Measurements from ENCODE around the gene GPD1L.
"Not testable (repeated sequence)": the region's sequence is repeated elsewhere in the genome, so short reads cannot be mapped to it uniquely, and the experiment has no call there.

The GPD1L gene
- long read RNA-seq, donor 1, full-length matches to known transcripts: 5 of 5 reads
- long read RNA-seq, donor 1, partial matches to known transcripts: 0 of 5 reads
- long read RNA-seq, donor 1, other reads (novel, unspliced or antisense): 0 of 5 reads
- long read RNA-seq, donor 2, full-length matches to known transcripts: 2 of 2 reads
- long read RNA-seq, donor 2, partial matches to known transcripts: 0 of 2 reads
- long read RNA-seq, donor 2, other reads (novel, unspliced or antisense): 0 of 2 reads
- long read RNA-seq, donor 3, full-length matches to known transcripts: 2 of 2 reads
- long read RNA-seq, donor 3, partial matches to known transcripts: 0 of 2 reads
- long read RNA-seq, donor 3, other reads (novel, unspliced or antisense): 0 of 2 reads
- long read RNA-seq, donor 4, full-length matches to known transcripts: 7 of 7 reads
- long read RNA-seq, donor 4, partial matches to known transcripts: 0 of 7 reads
- long read RNA-seq, donor 4, other reads (novel, unspliced or antisense): 0 of 7 reads
- long read RNA-seq, donor 5, full-length matches to known transcripts: 5 of 5 reads
- long read RNA-seq, donor 5, partial matches to known transcripts: 0 of 5 reads
- long read RNA-seq, donor 5, other reads (novel, unspliced or antisense): 0 of 5 reads
- long read RNA-seq, donor 6, full-length matches to known transcripts: 6 of 6 reads
- long read RNA-seq, donor 6, partial matches to known transcripts: 0 of 6 reads
- long read RNA-seq, donor 6, other reads (novel, unspliced or antisense): 0 of 6 reads
- long read RNA-seq, donor 7, full-length matches to known transcripts: 5 of 5 reads
- long read RNA-seq, donor 7, partial matches to known transcripts: 0 of 5 reads
- long read RNA-seq, donor 7, other reads (novel, unspliced or antisense): 0 of 5 reads
- long read RNA-seq, donor 8, full-length matches to known transcripts: 7 of 7 reads
- long read RNA-seq, donor 8, partial matches to known transcripts: 0 of 7 reads
- long read RNA-seq, donor 8, other reads (novel, unspliced or antisense): 0 of 7 reads

- peak; percentile 95 for DNase-seq
Observed at GRCh38 chr3:32106132-32106928, at the start of gene GPD1L. Gene GPD1L, plus strand, starts transcription at chr3:32106620. Its CDS starts 92 bp downstream, at chr3:32106712.

- DNase-seq: not testable (repeated sequence)
Observed at GRCh38 chr3:32058465-32058864, 48.0 kb upstream of the GPD1L start.

- DNase-seq: no peak
Observed at GRCh38 chr3:32062950-32063582, 43.4 kb upstream of the GPD1L start.

- DNase-seq: no peak
Observed at GRCh38 chr3:32066686-32067085, 39.7 kb upstream of the GPD1L start.

GRCh38 chr3:32074194-32074593 is 32.2 kb upstream of the GPD1L start:
- DNase-seq: not testable (repeated sequence)

- no peak for DNase-seq
Observed at GRCh38 chr3:32076566-32076965, 29.9 kb upstream of the GPD1L start.

GRCh38 chr3:32077260-32078084 is 28.9 kb upstream of the GPD1L start:
- peak; percentile 56 for DNase-seq

- DNase-seq: no peak
Observed at GRCh38 chr3:32078085-32078634, 28.3 kb upstream of the GPD1L start.

GRCh38 chr3:32078864-32079263 is 27.6 kb upstream of the GPD1L start:
- no peak for DNase-seq

- no peak for DNase-seq
Observed at GRCh38 chr3:32082721-32083120, 23.7 kb upstream of the GPD1L start.

- DNase-seq: no peak
Observed at GRCh38 chr3:32083702-32084270, 22.6 kb upstream of the GPD1L start.

GRCh38 chr3:32084870-32085269 is 21.6 kb upstream of the GPD1L start:
- no peak for DNase-seq

- DNase-seq: no peak
Observed at GRCh38 chr3:32086464-32086863, 20.0 kb upstream of the GPD1L start.

GRCh38 chr3:32089476-32089875 is 16.9 kb upstream of the GPD1L start:
- DNase-seq: no peak

- no peak for DNase-seq
Observed at GRCh38 chr3:32093204-32093603, 13.2 kb upstream of the GPD1L start.

- no peak for DNase-seq
Observed at GRCh38 chr3:32095431-32095830, 11.0 kb upstream of the GPD1L start.

- DNase-seq: no peak
Observed at GRCh38 chr3:32097768-32098167, 8.7 kb upstream of the GPD1L start.

GRCh38 chr3:32098528-32098927 is 7.9 kb upstream of the GPD1L start:
- no peak for DNase-seq

- no peak for DNase-seq
Observed at GRCh38 chr3:32100465-32100864, 6.0 kb upstream of the GPD1L start.

- no peak for DNase-seq
Observed at GRCh38 chr3:32102289-32102688, 4.1 kb upstream of the GPD1L start.

Data from right kidney (tissue), 9 donors.